Muscle layer of colon (tissue), 2 donors: Measurements from ENCODE around the gene ZSWIM6.

Experiments used
- H3K27ac ChIP-seq: one replicate; pipeline ENCODE4 v1.7.0; 2013; ENCODE audit warnings: low read depth, mild to moderate bottlenecking, low read length, moderate library complexity
- H3K27me3 ChIP-seq, 2 donors: one replicate each; pipeline ENCODE4 v1.7.0; 2013; ENCODE audit warnings: low read length in 2 of 2, mild to moderate bottlenecking in 2 of 2; ENCODE audit not compliant: insufficient read depth in 2 of 2, control insufficient read depth in 1 of 2
- H3K36me3 ChIP-seq: one replicate; pipeline ENCODE4 v1.7.0; 2013; ENCODE audit warnings: mild to moderate bottlenecking, low read length; ENCODE audit not compliant: insufficient read depth
- H3K4me1 ChIP-seq: one replicate; pipeline ENCODE4 v1.7.0; 2013; ENCODE audit warnings: mild to moderate bottlenecking, low read length; ENCODE audit not compliant: insufficient read depth
- H3K4me3 ChIP-seq, 2 donors: one replicate each; pipeline ENCODE4 v1.7.0; 2013; ENCODE audit warnings: low read length in 2 of 2, low read depth in 1 of 2, mild to moderate bottlenecking in 1 of 2, moderate library complexity in 1 of 2
- H3K9ac ChIP-seq: one replicate; pipeline ENCODE4 v1.7.0; 2013; ENCODE audit warnings: low read length
- H3K9me3 ChIP-seq: one replicate; pipeline ENCODE4 v1.7.0; 2013; ENCODE audit warnings: mild to moderate bottlenecking, low read length
- donor health status: abdominal sarcoma.
- donor health status: Adenocarcinoma of cecum.

The ZSWIM6 gene

DNA sequence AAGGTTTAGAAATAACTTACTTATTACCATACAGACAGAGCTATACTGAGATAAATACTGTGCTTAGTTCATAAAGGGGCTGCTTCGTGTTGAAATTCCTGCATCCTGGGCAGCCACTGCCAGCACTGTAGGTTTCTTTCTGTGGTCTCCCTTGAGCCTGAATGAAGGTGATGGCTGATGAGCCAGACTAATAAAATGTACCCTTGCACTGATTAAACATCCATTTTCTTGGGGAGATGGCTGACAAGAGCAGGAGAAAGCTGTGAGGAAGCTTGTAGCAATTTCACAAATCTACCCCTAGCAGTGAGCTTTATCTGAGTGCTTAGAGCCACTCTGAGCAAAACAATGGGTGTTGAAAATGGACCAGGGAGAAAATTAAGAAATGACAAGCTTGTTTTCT is 23.3 kb upstream of the ZSWIM6 start:
- no peak overlapping the region for H3K27ac ChIP-seq
- no peaks in the 10 kb centered on the region for H3K27me3 ChIP-seq
- no peak overlapping the region for H3K9ac ChIP-seq
- H3K36me3 ChIP-seq, result no peaks in the 10 kb centered on the region
- H3K4me3 ChIP-seq, result no peak overlapping the region
- H3K4me1 ChIP-seq, result peaks cover 5% of the 10 kb centered on the region
- no peaks in the 10 kb centered on the region for H3K9me3 ChIP-seq

DNA sequence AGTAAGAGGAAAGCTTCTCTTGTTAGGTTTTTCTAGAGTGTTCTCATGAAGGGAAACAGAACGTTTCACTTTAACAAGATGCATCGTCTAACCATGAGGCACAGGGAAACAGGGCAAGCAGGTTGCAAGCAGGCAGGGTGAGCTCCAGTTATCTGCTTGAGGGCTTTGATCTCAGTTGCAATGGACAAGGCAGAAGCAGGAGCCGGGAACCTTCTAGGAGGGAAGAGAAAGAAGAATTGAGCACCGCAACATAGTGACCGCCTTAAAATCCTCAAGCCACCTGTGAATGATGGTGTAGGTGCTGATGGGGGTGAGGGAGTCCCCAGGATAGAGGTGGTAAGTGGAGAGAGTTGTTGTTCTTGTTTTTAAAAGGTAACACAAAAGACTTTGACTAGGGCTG is 22.9 kb upstream of the ZSWIM6 start:
- H3K9ac ChIP-seq, result no peak overlapping the region
- H3K4me1 ChIP-seq, result peaks cover 9% of the 10 kb centered on the region
- H3K36me3 ChIP-seq, result no peaks in the 10 kb centered on the region
- no peak overlapping the region for H3K27ac ChIP-seq
- no peak overlapping the region for H3K4me3 ChIP-seq
- no peaks in the 10 kb centered on the region for H3K27me3 ChIP-seq
- no peaks in the 10 kb centered on the region for H3K9me3 ChIP-seq

DNA sequence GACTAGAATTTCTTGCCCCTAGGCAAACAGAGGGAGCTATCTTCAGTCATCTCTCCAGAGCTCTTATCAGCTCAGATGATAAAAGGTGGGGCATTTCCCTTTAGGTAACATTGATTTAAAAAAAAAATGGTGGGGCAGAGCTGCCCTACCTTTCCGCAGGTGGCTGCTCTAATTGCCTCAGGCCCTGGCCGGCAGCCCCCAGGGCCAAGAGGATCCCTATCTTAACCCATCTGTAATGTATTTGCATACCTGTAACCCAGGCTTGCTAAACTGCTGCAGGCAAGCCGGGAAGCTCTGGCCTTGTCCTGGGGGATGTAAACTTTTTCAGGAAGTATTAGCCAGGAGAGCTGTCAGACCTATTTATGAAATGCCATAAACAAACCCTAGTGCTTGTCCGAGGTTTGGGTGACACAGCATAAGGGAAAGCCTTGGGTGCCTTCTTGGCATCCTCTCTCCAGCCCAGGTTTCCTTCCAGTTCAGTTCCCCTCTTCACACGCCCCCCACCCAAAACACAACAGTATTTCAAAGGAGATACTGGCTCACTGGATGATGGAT is 20.9 kb upstream of the ZSWIM6 start:
- H3K9me3 ChIP-seq, result no peaks in the 10 kb centered on the region
- no peak overlapping the region for H3K27ac ChIP-seq
- no peak overlapping the region for H3K9ac ChIP-seq
- no peak overlapping the region for H3K4me3 ChIP-seq
- peaks cover 13% of the 10 kb centered on the region for H3K4me1 ChIP-seq
- H3K36me3 ChIP-seq, result no peaks in the 10 kb centered on the region
- no peaks in the 10 kb centered on the region for H3K27me3 ChIP-seq

DNA sequence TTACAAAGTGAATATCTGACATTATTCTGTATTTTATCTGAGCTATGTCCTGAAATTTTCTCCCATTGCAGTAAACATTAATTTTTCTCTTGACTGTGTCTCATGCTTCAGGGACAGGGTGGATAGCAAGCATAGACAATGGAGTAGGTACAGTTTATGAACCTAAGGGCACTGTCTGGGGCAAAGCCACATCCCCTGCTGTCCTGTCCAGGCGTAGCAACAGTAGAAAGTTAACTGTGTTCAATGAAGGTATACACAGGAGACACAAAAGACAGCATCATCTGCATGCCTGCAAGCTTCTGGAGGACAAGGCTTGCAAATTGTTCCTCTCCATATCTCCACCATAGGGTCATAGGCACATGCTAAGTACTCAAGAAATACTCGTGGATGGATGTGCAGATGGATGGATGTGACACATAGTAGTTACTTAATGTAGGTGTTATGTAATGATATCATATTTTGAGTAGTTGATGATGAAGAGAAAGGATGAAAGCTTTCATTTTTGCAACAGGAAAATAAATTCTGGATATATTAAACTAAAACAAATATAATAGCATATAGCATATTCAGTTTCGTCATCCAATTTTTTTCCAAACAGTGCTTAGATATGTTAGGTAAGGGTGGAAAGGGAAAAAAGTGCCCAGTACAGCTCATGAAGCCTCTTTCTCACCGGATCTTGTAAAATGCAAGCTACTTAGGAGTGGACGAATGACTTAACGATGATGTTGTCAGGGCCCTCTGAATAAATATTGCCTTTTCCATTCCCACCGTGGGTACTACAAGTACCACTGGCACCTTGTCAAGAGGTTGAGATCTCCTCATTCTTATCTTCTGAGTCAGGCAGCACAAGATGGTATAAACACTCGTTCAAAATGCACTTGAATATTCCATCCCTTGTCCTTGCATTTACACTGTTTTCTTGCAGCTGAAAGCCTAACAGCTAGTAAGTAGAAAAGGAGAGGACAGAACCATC is 19.9 kb upstream of the ZSWIM6 start:
- Histone ChIP-seq H3K9ac (no peak overlapping the region), H3K9me3 (no peaks in the 10 kb centered on the region), H3K27me3 (no peaks in the 10 kb centered on the region), H3K4me1 (peaks cover 13% of the 10 kb centered on the region), H3K36me3 (no peaks in the 10 kb centered on the region), H3K4me3 (no peak overlapping the region), H3K27ac (no peak overlapping the region)

DNA sequence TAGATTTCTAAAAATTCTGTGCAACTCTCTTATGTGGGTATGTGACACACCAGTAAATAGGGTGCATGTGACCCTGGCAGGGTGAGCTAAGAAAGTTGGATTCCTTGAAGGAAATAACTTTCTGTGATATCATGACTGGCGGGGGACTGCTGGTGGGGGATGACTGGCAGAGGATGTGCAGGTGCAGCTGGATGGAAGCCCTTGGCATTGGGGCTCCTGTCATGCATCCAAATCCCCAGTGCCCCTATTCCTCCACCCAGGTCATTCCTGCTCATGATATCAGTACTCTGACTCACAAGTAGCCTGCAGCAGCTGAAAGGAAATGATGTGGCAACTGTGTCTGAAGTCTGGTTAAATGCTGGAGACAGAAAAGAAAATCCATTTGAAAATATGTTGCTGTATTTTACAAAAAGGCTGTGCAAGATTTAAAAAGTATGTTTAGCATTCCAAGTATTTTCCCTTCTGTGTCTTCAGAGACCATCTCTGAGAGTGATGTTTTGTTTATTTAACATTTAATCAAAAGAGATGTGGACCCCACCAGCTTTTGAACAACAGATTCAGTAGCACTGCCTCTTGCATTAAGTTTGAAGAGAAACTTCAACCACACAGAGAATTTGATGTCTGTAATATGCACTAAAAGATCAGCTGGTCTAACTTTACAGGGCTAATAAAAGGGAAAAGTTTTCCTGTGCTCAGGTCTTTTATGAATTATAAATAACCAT is 17.9 kb upstream of the ZSWIM6 start:
- no peak overlapping the region for H3K4me3 ChIP-seq
- H3K36me3 ChIP-seq, result no peaks in the 10 kb centered on the region
- H3K9me3 ChIP-seq, result no peaks in the 10 kb centered on the region
- H3K27ac ChIP-seq, result no peak overlapping the region
- H3K27me3 ChIP-seq, result no peaks in the 10 kb centered on the region
- H3K4me1 ChIP-seq, result peaks cover 19% of the 10 kb centered on the region
- no peak overlapping the region for H3K9ac ChIP-seq

DNA sequence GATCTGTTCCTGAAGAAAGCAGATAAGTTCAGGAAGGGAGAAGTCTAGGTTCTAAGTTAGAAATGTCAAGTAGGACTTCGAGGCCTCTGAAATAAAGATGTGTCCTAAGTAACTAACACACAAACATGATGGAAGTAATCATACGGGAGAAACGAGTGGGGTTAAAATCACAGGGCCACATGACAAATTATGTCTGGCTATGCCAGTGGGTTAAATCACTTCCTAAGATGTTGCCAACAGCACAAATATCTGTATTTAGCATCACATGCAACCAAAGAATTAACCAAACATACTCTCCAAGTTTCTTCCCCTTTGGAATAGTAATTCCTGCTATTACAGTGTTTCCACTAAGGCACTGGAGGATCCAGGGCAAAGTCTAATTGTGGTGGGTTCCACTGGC is 13.7 kb upstream of the ZSWIM6 start:
- Histone ChIP-seq H3K27ac (no peak overlapping the region), H3K36me3 (no peaks in the 10 kb centered on the region), H3K9ac (no peak overlapping the region)

DNA sequence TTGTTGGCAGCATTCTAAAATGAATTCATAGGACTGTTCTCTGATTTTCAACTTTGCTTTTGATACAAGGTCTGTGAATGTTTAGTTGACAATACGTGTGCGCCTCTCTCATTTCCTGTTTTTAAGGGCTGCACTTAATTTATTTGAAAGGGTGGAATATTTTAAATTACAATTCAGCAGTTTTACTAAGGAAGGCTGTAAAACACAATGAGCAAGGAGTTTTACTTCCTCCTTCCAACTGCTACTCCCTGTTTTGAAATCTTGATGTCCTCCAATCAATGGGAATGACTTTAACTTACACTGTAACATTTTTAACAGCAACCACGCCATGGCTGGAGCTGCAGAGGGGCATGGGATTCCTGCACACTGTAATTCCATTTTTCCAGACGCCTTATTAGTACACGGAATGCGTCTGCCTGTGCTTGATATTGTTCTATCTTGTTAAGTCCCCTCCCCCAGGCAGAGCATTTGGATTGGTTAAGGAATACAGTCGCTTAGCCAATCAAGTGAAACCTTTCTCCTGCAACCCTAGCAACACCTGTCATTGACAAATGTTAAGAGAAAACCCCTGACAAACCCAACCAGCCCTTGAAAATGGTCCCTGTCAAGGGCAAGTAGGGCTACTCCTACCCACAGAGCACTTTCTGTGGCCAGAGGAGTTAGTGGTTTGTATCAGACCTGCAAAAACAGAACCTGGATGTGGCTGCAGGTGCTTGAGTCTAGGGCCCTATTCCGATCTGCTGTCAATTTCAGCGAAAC is 12.5 kb upstream of the ZSWIM6 start:
- Histone ChIP-seq H3K9ac (no peak overlapping the region), H3K36me3 (no peaks in the 10 kb centered on the region), H3K27ac (no peak overlapping the region), H3K4me3 (no peak overlapping the region), H3K9me3 (no peaks in the 10 kb centered on the region), H3K27me3 (no peaks in the 10 kb centered on the region), H3K4me1 (peaks cover 23% of the 10 kb centered on the region)

More for the DNA sequence above, 13.7 kb upstream of the ZSWIM6 start:
- H3K9me3 ChIP-seq, result no peaks in the 10 kb centered on the region
- H3K4me3 ChIP-seq, result no peak overlapping the region
- no peaks in the 10 kb centered on the region for H3K27me3 ChIP-seq
- peaks cover 27% of the 10 kb centered on the region for H3K4me1 ChIP-seq

DNA sequence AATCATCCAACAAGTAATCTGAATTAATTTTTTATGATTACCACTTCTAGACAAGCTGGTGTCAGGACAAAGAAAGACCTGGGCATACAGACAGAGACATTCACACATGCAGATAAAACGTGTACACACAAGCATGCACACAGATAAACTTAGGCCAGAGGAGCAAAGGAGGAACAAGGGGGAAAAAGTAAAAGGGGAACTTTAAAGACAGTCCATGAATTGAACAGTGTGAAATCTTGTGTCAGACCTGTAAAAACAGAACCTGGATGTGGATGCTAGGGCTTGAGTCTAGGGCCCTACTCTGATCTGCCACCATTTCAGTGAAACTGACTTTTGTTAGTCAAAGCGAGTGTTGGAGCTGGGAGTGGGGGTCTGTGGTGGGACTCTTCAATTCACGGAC is 11.2 kb upstream of the ZSWIM6 start:
- no peak overlapping the region for H3K4me3 ChIP-seq
- H3K27me3 ChIP-seq, result no peaks in the 10 kb centered on the region
- no peaks in the 10 kb centered on the region for H3K36me3 ChIP-seq
- H3K9me3 ChIP-seq, result no peaks in the 10 kb centered on the region
- H3K4me1 ChIP-seq, result peaks cover 23% of the 10 kb centered on the region
- H3K27ac ChIP-seq, result no peak overlapping the region
- H3K9ac ChIP-seq, result no peak overlapping the region

DNA sequence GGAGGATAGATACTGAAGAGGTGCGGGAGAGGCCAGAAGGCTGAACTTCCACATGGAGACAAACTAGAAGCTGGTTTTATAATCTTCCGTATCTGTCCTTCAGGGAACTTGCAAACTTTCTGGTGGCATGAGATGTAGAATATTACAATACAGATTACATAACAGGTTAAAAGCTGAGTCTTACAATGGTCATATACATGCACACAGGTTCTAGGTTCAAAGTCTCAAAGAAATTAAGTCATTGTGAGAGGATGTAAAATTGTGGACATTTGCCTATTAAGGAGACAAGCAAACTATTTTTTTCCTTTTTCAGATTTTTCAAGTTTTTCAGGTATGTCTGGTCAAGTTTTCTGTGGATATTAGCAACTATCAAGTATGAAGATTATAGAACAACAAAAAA is 10.4 kb upstream of the ZSWIM6 start:
- Histone ChIP-seq H3K27ac (no peak overlapping the region), H3K9ac (no peak overlapping the region), H3K27me3 (no peaks in the 10 kb centered on the region), H3K4me3 (no peak overlapping the region), H3K4me1 (peaks cover 23% of the 10 kb centered on the region), H3K9me3 (no peaks in the 10 kb centered on the region), H3K36me3 (no peaks in the 10 kb centered on the region)

DNA sequence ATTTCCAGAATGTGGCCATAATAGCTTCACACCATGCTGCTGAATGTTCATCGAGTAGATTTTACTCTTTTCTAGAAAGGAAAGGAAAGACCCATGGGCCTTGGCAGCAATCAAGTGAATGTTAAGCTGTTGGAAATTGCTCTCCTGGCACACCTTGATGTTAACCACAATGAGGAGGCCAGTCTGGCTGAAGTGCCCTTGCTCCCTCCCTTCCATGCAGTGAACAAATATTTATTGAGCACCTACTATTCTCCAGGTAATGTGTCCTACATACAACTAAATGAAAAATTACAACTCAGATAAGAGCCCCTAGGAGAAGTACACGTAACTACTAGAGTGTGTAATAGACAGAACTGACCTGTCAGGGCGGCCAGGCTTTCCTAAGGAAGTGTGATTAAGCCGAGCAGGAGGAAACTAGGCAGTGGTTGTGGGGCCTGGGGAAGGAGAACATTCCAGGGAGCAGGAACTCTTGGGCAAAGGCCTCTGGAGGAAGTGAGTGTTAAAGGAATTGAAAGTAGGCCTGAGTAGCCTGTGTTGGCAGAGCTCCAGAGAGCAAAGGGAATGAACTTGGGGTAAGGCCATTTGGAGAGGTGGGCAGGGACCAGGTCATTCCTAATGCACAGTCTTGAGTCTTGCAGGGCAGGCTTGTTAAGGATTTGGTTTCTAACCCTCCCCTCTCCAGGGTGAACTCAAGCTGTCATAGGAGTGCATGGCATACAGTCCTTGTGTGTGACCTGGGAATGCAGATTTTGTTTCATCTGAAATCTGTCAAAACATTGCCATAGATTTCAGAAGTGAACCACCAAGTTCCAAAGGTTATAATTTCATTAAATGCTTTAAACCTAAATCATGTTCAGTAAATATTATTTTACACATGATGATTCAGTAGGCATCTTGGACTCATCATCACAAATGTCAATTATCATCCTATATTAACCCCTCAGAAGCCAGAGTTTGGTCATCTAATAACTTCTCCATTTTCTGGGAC is 9.0 kb upstream of the ZSWIM6 start:
- Histone ChIP-seq H3K27ac (no peak overlapping the region), H3K9ac (no peak overlapping the region), H3K9me3 (no peaks in the 10 kb centered on the region), H3K4me1 (peaks cover 23% of the 10 kb centered on the region), H3K27me3 (no peaks in the 10 kb centered on the region), H3K4me3 (no peak overlapping the region), H3K36me3 (no peaks in the 10 kb centered on the region)
